HepG2 (cell line): Measurements from ENCODE around the gene GNG12. TPM values are rescaled to one million over a fixed set of nuclear protein-coding genes. Genes with fewer than 3 reads are reported as not detected.

Source experiments
- ATAC-seq: fragments of 200-7000 bp; cut with Tn5 transposase; 3 replicates; pipeline ENCODE4 v1.9.1; 2020; ENCODE audit warnings: mild to moderate bottlenecking, moderate library complexity
- BruUV-seq: library from RNA; stranded (reverse); fragments of 400-500 nt; replicated peaks from 2 replicates; lab custom pipeline; 2021; lab: Mats Ljungman, UMichigan
- CTCF ChIA-PET: fragments of 300-600 bp; formaldehyde crosslinking; extraction: SDS; loops from one replicate; lab custom pipeline; 2021; ENCODE audit warnings: low total read pairs, inconsistent platforms, low intra/inter-chr PET ratio; lab: Yijun Ruan, JAX
- POLR2A ChIA-PET: fragments of 350-600 bp; sonication (Branson Sonifier 250); formaldehyde crosslinking; loops from one replicate; lab custom pipeline; 2020; ENCODE audit warnings: antibody characterized with exemption, inconsistent platforms; lab: Yijun Ruan, JAX
- DNase-seq: peaks from one replicate; pipeline ENCODE4 v3.0.0-alpha.2; 2015; ENCODE audit warnings: low spot score
- FAIRE-seq: peaks from 3 replicates; lab custom pipeline; 2011; peaks lifted over from hg19 to GRCh38; lab: Jason Lieb, UNC
- H2AFZ ChIP-seq: one replicate; pipeline ENCODE4 v1.6.1; 2011; ENCODE audit warnings: low read length, inconsistent platforms
- H3K27ac ChIP-seq: fragments of 300-600 bp; 3 replicates; pipeline ENCODE4 v1.8.0; 2011; ENCODE audit warnings: mixed run types, mild to moderate bottlenecking, mixed read lengths, low read length, inconsistent platforms; ENCODE audit not compliant: insufficient read depth; ENCODE audit errors: extremely low read length
- H3K27me3 ChIP-seq, 2 experiments: fragments of 200-600 bp in 1 of 2; 2 replicates in 1 of 2; 3 replicates in 1 of 2; pipeline versions ENCODE4 v1.6.0 to v1.8.0; 2011; ENCODE audit warnings: low read length in 2 of 2, mild to moderate bottlenecking in 2 of 2, moderate library complexity in 2 of 2, inconsistent platforms in 1 of 2; ENCODE audit not compliant: insufficient read depth in 2 of 2, control insufficient read depth in 1 of 2
- H3K36me3 ChIP-seq, 2 experiments: fragments of 200-600 bp in 1 of 2; replicated peaks in 1 of 2; 2 replicates in 1 of 2; 3 replicates in 1 of 2; pipeline versions ENCODE4 v1.5.1 to v1.8.0; 2011; ENCODE audit warnings: low read length in 2 of 2, inconsistent platforms in 1 of 2; ENCODE audit not compliant: insufficient read depth in 2 of 2, control insufficient read depth in 1 of 2
- H3K4me1 ChIP-seq: 2 replicates; pipeline ENCODE4 v1.5.1; 2012; ENCODE audit warnings: low read length, inconsistent platforms; ENCODE audit not compliant: insufficient read depth
- H3K4me2 ChIP-seq: 2 replicates; pipeline ENCODE4 v1.6.0; 2011; ENCODE audit warnings: low read depth, low read length, inconsistent platforms
- H3K4me3 ChIP-seq, 3 experiments: fragments of 200-600 bp in 1 of 3; sonication (generic), shearing (Covaris generic) in 1 of 3; replicated peaks in 1 of 3; 2 replicates each; pipeline ENCODE4 v1.5.1; 2011 to 2016; ENCODE audit warnings: low read length in 3 of 3, inconsistent platforms in 2 of 3, low read depth in 2 of 3, mild to moderate bottlenecking in 2 of 3, control low read depth in 1 of 3, mixed read lengths in 1 of 3; ENCODE audit not compliant: insufficient read depth in 1 of 3
- H3K79me2 ChIP-seq: one replicate; pipeline ENCODE4 v1.6.1; 2011; ENCODE audit warnings: low read length, inconsistent platforms; ENCODE audit not compliant: insufficient read depth
- H3K9ac ChIP-seq: 2 replicates; pipeline ENCODE4 v1.6.0; 2011; ENCODE audit warnings: mild to moderate bottlenecking, low read depth, low read length, inconsistent platforms; ENCODE audit not compliant: insufficient read depth
- H3K9me3 ChIP-seq: 2 replicates; pipeline ENCODE4 v1.5.1; 2012; ENCODE audit warnings: mild to moderate bottlenecking, low read length
- H4K20me1 ChIP-seq: 2 replicates; pipeline ENCODE4 v1.6.0; 2011; ENCODE audit warnings: inconsistent platforms, mild to moderate bottlenecking, low read length, moderate library complexity; ENCODE audit not compliant: insufficient read depth
- ARID5B ChIP-seq: IDR thresholded peaks from 2 replicates; pipeline ENCODE4 v1.4.0; 2020; ENCODE audit warnings: mild to moderate bottlenecking, missing genetic modification reagents
- ATF3 ChIP-seq: sonication (generic); formaldehyde crosslinking; IDR thresholded peaks from 2 replicates; pipeline ENCODE4 v1.4.0; 2020; ENCODE audit warnings: missing genetic modification reagents
- CEBPB ChIP-seq: IDR thresholded peaks from 2 replicates; pipeline ENCODE4 v1.6.1; 2011; ENCODE audit warnings: low read depth, low read length, improper control_type of control experiment, borderline replicate concordance
- DDIT3 ChIP-seq: sonication (generic); formaldehyde crosslinking; IDR thresholded peaks from 2 replicates; pipeline ENCODE4 v1.4.0; 2020; ENCODE audit warnings: mild to moderate bottlenecking, missing genetic modification reagents
- MXI1 ChIP-seq: IDR thresholded peaks from 3 replicates; pipeline ENCODE4 v1.6.1; 2012; ENCODE audit warnings: low read depth, low read length, inconsistent platforms, borderline replicate concordance
- TMF1 ChIP-seq: sonication (generic); formaldehyde crosslinking; IDR thresholded peaks from 2 replicates; pipeline ENCODE4 v1.8.1; 2022; ENCODE audit warnings: low read depth, missing genetic modification reagents
- ZEB1 ChIP-seq: IDR thresholded peaks from 2 replicates; pipeline ENCODE4 v1.6.1; 2012; ENCODE audit warnings: mild to moderate bottlenecking, low read depth, inconsistent platforms; ENCODE audit not compliant: insufficient replicate concordance
- ZFP36L1 ChIP-seq: sonication (generic); formaldehyde crosslinking; IDR thresholded peaks from 2 replicates; pipeline ENCODE4 v1.8.0; 2022; ENCODE audit warnings: mild to moderate bottlenecking, missing genetic modification reagents, moderate library complexity
- ZNF550 ChIP-seq: sonication (generic); formaldehyde crosslinking; IDR thresholded peaks from 2 replicates; pipeline ENCODE4 v1.4.0; 2020; ENCODE audit warnings: mild to moderate bottlenecking, missing genetic modification reagents, borderline replicate concordance
- ZNF589 ChIP-seq: sonication (generic); formaldehyde crosslinking; conservative IDR thresholded peaks from 2 replicates; pipeline ENCODE4 v1.8.0; 2022; ENCODE audit warnings: mild to moderate bottlenecking, moderate library complexity, missing genetic modification reagents
- ZNF670 ChIP-seq: sonication (generic); formaldehyde crosslinking; IDR thresholded peaks from 2 replicates; pipeline ENCODE4 v1.8.0; 2022; ENCODE audit warnings: mild to moderate bottlenecking, missing genetic modification reagents, borderline replicate concordance
- WGBS: methylation state at CpG from one replicate; pipeline ENCODE4 v1.1.6; 2017; ENCODE audit warnings: low lambda C conversion rate; 5-methylcytosine and 5-hydroxymethylcytosine counted together
- in situ Hi-C: cut with HindIII; loops from 2 replicates; pipeline ENCODE4 v1.10.0; 2017; ENCODE audit warnings: low pct_unique_long_range_greater_than_20kb; ENCODE audit not compliant: extremely low pct_ligation_motif_present
- intact Hi-C: fragments of 100-400 bp; cut with micrococcal nuclease; formaldehyde crosslinking; loops from one replicate; pipeline ENCODE4 v1.10.0; 2022; ENCODE audit not compliant: unreplicated experiment
- polyA plus RNA-seq, 8 experiments: library from polyadenylated mRNA; depleted of rRNA in 3 of 8; stranded (reverse) in 7 of 8; unstranded in 1 of 8; fragments of >200 nt; fragmentation: Illumina TruSeq in 4 of 8; extraction: Trizol in 4 of 8; gene quantifications; 2 replicates each; pipeline versions ENCODE4 v1.2.1 to v1.2.3, GENCODE V29; 2011 to 2016; ENCODE audit warnings: low read depth in 4 of 8, missing spikeins in 1 of 8, mixed read lengths in 1 of 8; ENCODE audit not compliant: insufficient read depth in 1 of 8
- total RNA-seq, 5 experiments: library from RNA; depleted of rRNA; stranded (reverse); fragments of >200 nt; fragmentation: Illumina TruSeq; extraction: Trizol; gene quantifications; 2 replicates each; pipeline ENCODE4 v1.2.3, GENCODE V29; 2016; ENCODE audit warnings: low read depth in 1 of 5
- TF ChIP-seq, protein P1 (sequence below): sonication (generic); formaldehyde crosslinking; IDR thresholded peaks from 2 replicates; pipeline ENCODE4 v1.5.1; 2020; ENCODE audit warnings: mild to moderate bottlenecking, moderate library complexity, missing genetic modification reagents
- TF ChIP-seq, protein P2 (sequence below): sonication (generic); formaldehyde crosslinking; IDR thresholded peaks from 2 replicates; pipeline ENCODE4 v1.4.0; 2020; ENCODE audit warnings: mild to moderate bottlenecking, missing genetic modification reagents

The GNG12 gene
- total and polyA plus RNA-seq, 2 of the 13 experiments (the other 11 are each of a cell fraction or from before 2014, with no cell fraction given) = 0.11 TPM

- H3K9me3 ChIP-seq = no peaks in the 10 kb centered on the region
- H3K27ac ChIP-seq = no peak overlapping the region
- H3K4me1 ChIP-seq = no peaks in the 10 kb centered on the region
- no peak overlapping the region for H3K9ac ChIP-seq
- no peak overlapping the region for H3K4me2 ChIP-seq
- POLR2A ChIA-PET = no interaction called here
- in situ Hi-C loops (no loop called here), intact Hi-C loops (no loop called here)
- H3K36me3 ChIP-seq = no peaks in the 10 kb centered on the region
- no peaks in the 10 kb centered on the region; a peak in 1 of 5 replicates for H3K27me3 ChIP-seq
- BruUV-seq = no TSS peak
- no peaks in the 10 kb centered on the region; the same call in 1 of the 2 replicates for H4K20me1 ChIP-seq
- no peak for DNase-seq
- no peak for ATAC-seq
- CTCF ChIA-PET = no interaction called here
- no peak for FAIRE-seq
- 8% methylated on average over 1 of the region's 1 CpG for WGBS
- no peak overlapping the region for H3K4me3 ChIP-seq
- no peak overlapping the region for H2AFZ ChIP-seq
- H3K79me2 ChIP-seq = no peaks in the 10 kb centered on the region
- TF ChIP-seq, protein P1, sequence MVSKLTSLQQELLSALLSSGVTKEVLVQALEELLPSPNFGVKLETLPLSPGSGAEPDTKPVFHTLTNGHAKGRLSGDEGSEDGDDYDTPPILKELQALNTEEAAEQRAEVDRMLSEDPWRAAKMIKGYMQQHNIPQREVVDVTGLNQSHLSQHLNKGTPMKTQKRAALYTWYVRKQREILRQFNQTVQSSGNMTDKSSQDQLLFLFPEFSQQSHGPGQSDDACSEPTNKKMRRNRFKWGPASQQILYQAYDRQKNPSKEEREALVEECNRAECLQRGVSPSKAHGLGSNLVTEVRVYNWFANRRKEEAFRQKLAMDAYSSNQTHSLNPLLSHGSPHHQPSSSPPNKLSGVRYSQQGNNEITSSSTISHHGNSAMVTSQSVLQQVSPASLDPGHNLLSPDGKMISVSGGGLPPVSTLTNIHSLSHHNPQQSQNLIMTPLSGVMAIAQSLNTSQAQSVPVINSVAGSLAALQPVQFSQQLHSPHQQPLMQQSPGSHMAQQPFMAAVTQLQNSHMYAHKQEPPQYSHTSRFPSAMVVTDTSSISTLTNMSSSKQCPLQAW = no peak
- TF ChIP-seq TMF1 = no peak
- TF ChIP-seq ZEB1 = no peak
- TF ChIP-seq ZNF550 (CRISPR knock-in tag) = no peak
- no peak for TF ChIP-seq MXI1
- TF ChIP-seq, protein P2, sequence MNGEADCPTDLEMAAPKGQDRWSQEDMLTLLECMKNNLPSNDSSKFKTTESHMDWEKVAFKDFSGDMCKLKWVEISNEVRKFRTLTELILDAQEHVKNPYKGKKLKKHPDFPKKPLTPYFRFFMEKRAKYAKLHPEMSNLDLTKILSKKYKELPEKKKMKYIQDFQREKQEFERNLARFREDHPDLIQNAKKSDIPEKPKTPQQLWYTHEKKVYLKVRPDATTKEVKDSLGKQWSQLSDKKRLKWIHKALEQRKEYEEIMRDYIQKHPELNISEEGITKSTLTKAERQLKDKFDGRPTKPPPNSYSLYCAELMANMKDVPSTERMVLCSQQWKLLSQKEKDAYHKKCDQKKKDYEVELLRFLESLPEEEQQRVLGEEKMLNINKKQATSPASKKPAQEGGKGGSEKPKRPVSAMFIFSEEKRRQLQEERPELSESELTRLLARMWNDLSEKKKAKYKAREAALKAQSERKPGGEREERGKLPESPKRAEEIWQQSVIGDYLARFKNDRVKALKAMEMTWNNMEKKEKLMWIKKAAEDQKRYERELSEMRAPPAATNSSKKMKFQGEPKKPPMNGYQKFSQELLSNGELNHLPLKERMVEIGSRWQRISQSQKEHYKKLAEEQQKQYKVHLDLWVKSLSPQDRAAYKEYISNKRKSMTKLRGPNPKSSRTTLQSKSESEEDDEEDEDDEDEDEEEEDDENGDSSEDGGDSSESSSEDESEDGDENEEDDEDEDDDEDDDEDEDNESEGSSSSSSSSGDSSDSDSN (CRISPR knock-in tag) = no peak
- no peak for TF ChIP-seq ZFP36L1 (CRISPR knock-in tag)
- no peak for TF ChIP-seq ARID5B (CRISPR knock-in tag)
- no peak for TF ChIP-seq ZNF589
- TF ChIP-seq CEBPB = no peak
- no peak for TF ChIP-seq DDIT3 (CRISPR knock-in tag)
- TF ChIP-seq ATF3 (CRISPR knock-in tag) = no peak
- TF ChIP-seq ZNF670 (CRISPR knock-in tag) = no peak
Observed at GRCh38 chr1:67846538-67846937, 13.3 kb upstream of the GNG12 start.
